ENCODE measurements around the gene TMEM269. TPM values are rescaled to one million over a fixed set of nuclear protein-coding genes. Genes with fewer than 3 reads are reported as not detected.
"Not testable (repeated sequence)": the region's sequence is repeated elsewhere in the genome, so short reads cannot be mapped to it uniquely, and the experiment has no call there.

Gene TMEM269
- total RNA-seq, 1 experiment from 2014 or later: not detected

GRCh38 chr1:42774928-42775526, 9.8 kb upstream of the TMEM269 start:
- no peak for DNase-seq (ENCODE audit: low read depth)

- no peak for DNase-seq (ENCODE audit: low read depth)
Observed at GRCh38 chr1:42776502-42776901, 8.3 kb upstream of the TMEM269 start.

- no peak for DNase-seq (ENCODE audit: low read depth)
Observed at GRCh38 chr1:42777852-42778251, 6.9 kb upstream of the TMEM269 start.

- DNase-seq (ENCODE audit: low read depth): no peak
Observed at GRCh38 chr1:42779725-42780124, 5.1 kb upstream of the TMEM269 start.

GRCh38 chr1:42780176-42780575, 4.6 kb upstream of the TMEM269 start:
- no peak for DNase-seq (ENCODE audit: low read depth)

GRCh38 chr1:42783092-42783491, 1.7 kb upstream of the TMEM269 start:
- no peak for DNase-seq (ENCODE audit: low read depth)

GRCh38 chr1:42784547-42784945, 245 bp upstream of the TMEM269 start:
- no peak for DNase-seq (ENCODE audit: low read depth)

- DNase-seq (ENCODE audit: low read depth): no peak
Observed at GRCh38 chr1:42786097-42786496, 1.3 kb downstream of the TMEM269 start.

GRCh38 chr1:42788021-42788420, 3.2 kb downstream of the TMEM269 start:
- DNase-seq (ENCODE audit: low read depth): no peak

GRCh38 chr1:42793824-42794223, 9.0 kb downstream of the TMEM269 start:
- DNase-seq (ENCODE audit: low read depth): no peak

GRCh38 chr1:42797414-42797813, 12.6 kb downstream of the TMEM269 start:
- DNase-seq (ENCODE audit: low read depth): no peak

GRCh38 chr1:42797979-42798378, 13.2 kb downstream of the TMEM269 start:
- no peak for DNase-seq (ENCODE audit: low read depth)

GRCh38 chr1:42801832-42802473, 17.2 kb downstream of the TMEM269 start:
- no peak for DNase-seq (ENCODE audit: low read depth)

- DNase-seq (ENCODE audit: low read depth): no peak
Observed at GRCh38 chr1:42806171-42806570, 21.4 kb downstream of the TMEM269 start.

GRCh38 chr1:42806593-42806992, 21.8 kb downstream of the TMEM269 start:
- DNase-seq (ENCODE audit: low read depth): no peak

GRCh38 chr1:42807056-42807668, 22.4 kb downstream of the TMEM269 start:
- no peak for DNase-seq (ENCODE audit: low read depth)

GRCh38 chr1:42814815-42815214, 30.0 kb downstream of the TMEM269 start:
- not testable (repeated sequence) for DNase-seq (ENCODE audit: low read depth)

GRCh38 chr1:42815941-42816584, 31.3 kb downstream of the TMEM269 start:
- DNase-seq (ENCODE audit: low read depth): peak; percentile 5

- DNase-seq (ENCODE audit: low read depth): peak; percentile 80
Observed at GRCh38 chr1:42816585-42817439, 32.0 kb downstream of the TMEM269 start, which contains the start of the genes ERMAP and SVBP. TSS of gene ERMAP (plus strand) at chr1:42817122. CDS start at chr1:42830449, 13,327 bp downstream. TSS of gene SVBP (minus strand) at chr1:42817397. CDS start at chr1:42816544, 853 bp downstream.

- DNase-seq (ENCODE audit: low read depth): peak; percentile 8
Observed at GRCh38 chr1:42817440-42817767, 32.6 kb downstream of the TMEM269 start.

- DNase-seq (ENCODE audit: low read depth): no peak
Observed at GRCh38 chr1:42817976-42818375, 33.2 kb downstream of the TMEM269 start.

Data from HT1080 (cell line).